ENCODE data around the gene ELAVL1.

Gene ELAVL1

GRCh38 chr19:7986321-7987113, 18.9 kb downstream of the ELAVL1 start:
- no peak for DNase-seq (ENCODE audit: low read depth in 2 of 2)

- DNase-seq (ENCODE audit: low read depth in 2 of 2), result no peak
These were observed 19.9 kb downstream of the ELAVL1 start for GRCh38 chr19:7985481-7985911.

- DNase-seq (ENCODE audit: low read depth in 2 of 2), result no peak
These were observed 21.2 kb downstream of the ELAVL1 start for GRCh38 chr19:7983995-7984837.

GRCh38 chr19:7983286-7983950, 22.0 kb downstream of the ELAVL1 start:
- no peak for DNase-seq (ENCODE audit: low read depth in 2 of 2)

GRCh38 chr19:7982651-7983099, 22.8 kb downstream of the ELAVL1 start:
- no peak for DNase-seq (ENCODE audit: low read depth in 2 of 2)

- no peak for DNase-seq (ENCODE audit: low read depth in 2 of 2)
These were observed 23.3 kb downstream of the ELAVL1 start for GRCh38 chr19:7982103-7982502.

GRCh38 chr19:7981661-7982060, 23.8 kb downstream of the ELAVL1 start:
- no peak for DNase-seq (ENCODE audit: low read depth in 2 of 2)

- DNase-seq (ENCODE audit: low read depth in 2 of 2), result no peak
These were observed 24.2 kb downstream of the ELAVL1 start for GRCh38 chr19:7981199-7981598.

GRCh38 chr19:7980635-7981121, 24.8 kb downstream of the ELAVL1 start:
- DNase-seq (ENCODE audit: low read depth in 2 of 2), result no peak

- no peak for DNase-seq (ENCODE audit: low read depth in 2 of 2)
These were observed 25.3 kb downstream of the ELAVL1 start for GRCh38 chr19:7980168-7980567.

- DNase-seq (ENCODE audit: low read depth in 2 of 2), result no peak
These were observed 25.9 kb downstream of the ELAVL1 start for GRCh38 chr19:7979559-7979958.

GRCh38 chr19:7979011-7979410, 26.4 kb downstream of the ELAVL1 start:
- no peak for DNase-seq (ENCODE audit: low read depth in 2 of 2)

- DNase-seq (ENCODE audit: low read depth in 2 of 2), result no peak
These were observed 27.1 kb downstream of the ELAVL1 start for GRCh38 chr19:7978179-7978825.

- DNase-seq (ENCODE audit: low read depth in 2 of 2), result no peak
These were observed 27.8 kb downstream of the ELAVL1 start for GRCh38 chr19:7977723-7978040.

- no peak for DNase-seq (ENCODE audit: low read depth in 2 of 2)
These were observed 28.3 kb downstream of the ELAVL1 start for GRCh38 chr19:7977021-7977722.

GRCh38 chr19:7976461-7976860, 29.0 kb downstream of the ELAVL1 start:
- no peak for DNase-seq (ENCODE audit: low read depth in 2 of 2)

- no peak for DNase-seq (ENCODE audit: low read depth in 2 of 2)
These were observed 30.4 kb downstream of the ELAVL1 start for GRCh38 chr19:7975037-7975436.

- DNase-seq (ENCODE audit: low read depth in 2 of 2), result no peak
These were observed 31.6 kb downstream of the ELAVL1 start for GRCh38 chr19:7973883-7974282.

GRCh38 chr19:7971553-7972520, 33.6 kb downstream of the ELAVL1 start:
- DNase-seq (ENCODE audit: low read depth in 2 of 2), result no peak

Measured in fibroblast of skin of left biceps (primary cell).